GM12865 (cell line): ENCODE data around the gene TIE1.

Source experiments
- DNase-seq: peaks from one replicate; pipeline ENCODE4 v3.0.0; 2010; ENCODE audit warnings: low read depth
- H3K4me3 ChIP-seq: 2 replicates; pipeline ENCODE4 v1.5.1; 2011; ENCODE audit warnings: mild to moderate bottlenecking, low read depth, low read length, control low read depth
- TF ChIP-seq, protein P1 (sequence below): IDR thresholded peaks from 2 replicates; pipeline ENCODE4 v1.5.1; 2011; ENCODE audit warnings: low read length, control low read depth, low read depth, inconsistent platforms; ENCODE audit not compliant: insufficient read depth; ENCODE audit errors: missing control alignments

TIE1 gene

GRCh38 chr1:43285269-43285990 lies 15.4 kb upstream of the TIE1 start, which contains the start of gene C1orf210:
TSS of gene C1orf210 (minus strand) at chr1:43285581. CDS start at chr1:43283270, 2,311 bp downstream.
- TF ChIP-seq, protein P1, sequence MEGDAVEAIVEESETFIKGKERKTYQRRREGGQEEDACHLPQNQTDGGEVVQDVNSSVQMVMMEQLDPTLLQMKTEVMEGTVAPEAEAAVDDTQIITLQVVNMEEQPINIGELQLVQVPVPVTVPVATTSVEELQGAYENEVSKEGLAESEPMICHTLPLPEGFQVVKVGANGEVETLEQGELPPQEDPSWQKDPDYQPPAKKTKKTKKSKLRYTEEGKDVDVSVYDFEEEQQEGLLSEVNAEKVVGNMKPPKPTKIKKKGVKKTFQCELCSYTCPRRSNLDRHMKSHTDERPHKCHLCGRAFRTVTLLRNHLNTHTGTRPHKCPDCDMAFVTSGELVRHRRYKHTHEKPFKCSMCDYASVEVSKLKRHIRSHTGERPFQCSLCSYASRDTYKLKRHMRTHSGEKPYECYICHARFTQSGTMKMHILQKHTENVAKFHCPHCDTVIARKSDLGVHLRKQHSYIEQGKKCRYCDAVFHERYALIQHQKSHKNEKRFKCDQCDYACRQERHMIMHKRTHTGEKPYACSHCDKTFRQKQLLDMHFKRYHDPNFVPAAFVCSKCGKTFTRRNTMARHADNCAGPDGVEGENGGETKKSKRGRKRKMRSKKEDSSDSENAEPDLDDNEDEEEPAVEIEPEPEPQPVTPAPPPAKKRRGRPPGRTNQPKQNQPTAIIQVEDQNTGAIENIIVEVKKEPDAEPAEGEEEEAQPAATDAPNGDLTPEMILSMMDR = no peak
- DNase-seq = no peak
- H3K4me3 ChIP-seq = no peak within 1 kb of the TSS

- DNase-seq = no peak
- H3K4me3 ChIP-seq = no peak overlapping the region
- TF ChIP-seq, protein P1 = no peak
Observed at GRCh38 chr1:43286115-43286514, 14.7 kb upstream of the TIE1 start.

DNA sequence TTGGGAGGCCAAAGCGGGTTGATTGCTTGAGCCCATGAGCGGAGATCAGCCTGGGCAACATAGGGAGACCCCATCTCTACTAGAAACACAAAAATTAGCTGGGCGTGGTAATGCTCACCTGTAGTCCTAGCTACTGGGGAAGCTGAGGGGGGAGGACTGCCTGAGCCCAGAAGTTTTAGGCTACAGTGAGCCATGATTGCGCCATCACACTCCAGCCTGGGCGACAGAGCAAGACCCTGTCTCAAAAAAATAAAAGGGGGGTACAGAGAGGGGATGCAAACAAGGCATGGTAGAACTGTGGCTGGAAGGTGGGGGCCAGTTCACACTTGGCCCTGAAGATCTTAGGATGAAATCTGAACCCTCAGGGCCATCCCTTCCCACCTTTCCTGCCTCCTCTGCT lies 14.2 kb upstream of the TIE1 start:
- TF ChIP-seq, protein P1 = no peak
- no peak for DNase-seq
- no peak overlapping the region for H3K4me3 ChIP-seq

DNA sequence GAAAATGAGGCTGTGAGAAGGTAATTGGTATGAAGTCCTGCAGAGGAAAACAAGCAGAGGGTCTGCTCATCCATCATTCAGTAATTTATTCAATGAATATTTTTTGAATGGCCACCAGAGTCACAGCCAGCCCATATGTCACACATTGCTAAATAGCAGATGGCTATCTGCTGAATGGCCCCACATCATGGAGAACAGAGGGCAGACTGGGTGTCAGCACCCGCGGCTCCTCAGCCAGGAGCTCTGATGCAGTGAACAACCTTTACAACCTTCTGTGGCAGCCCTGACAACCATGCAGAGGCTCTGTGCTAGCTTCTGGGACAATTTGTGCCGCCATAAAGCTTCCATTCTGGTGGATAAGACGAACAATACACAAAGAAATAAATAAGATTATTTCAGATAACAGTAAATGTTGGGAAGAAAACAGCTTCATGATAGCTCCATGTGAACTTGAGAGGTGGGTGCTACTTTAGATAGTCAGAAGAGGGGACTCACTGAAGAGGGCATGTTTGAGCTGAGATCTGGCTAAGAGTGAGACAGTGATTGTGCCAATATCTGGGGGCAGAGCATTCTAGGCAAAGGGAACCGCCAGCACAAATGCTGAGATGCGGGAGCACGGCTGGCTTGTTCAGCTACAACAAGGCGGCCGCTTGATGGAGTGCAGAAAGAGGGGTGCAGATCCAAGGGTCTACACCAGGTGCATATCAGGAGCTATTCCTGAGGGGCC lies 12.6 kb upstream of the TIE1 start:
- no peak for DNase-seq
- H3K4me3 ChIP-seq = no peak overlapping the region
- TF ChIP-seq, protein P1 = no peak

GRCh38 chr1:43288785-43289706 lies 11.7 kb upstream of the TIE1 start:
- no peak for DNase-seq
- TF ChIP-seq, protein P1 = no peak
- no peak overlapping the region for H3K4me3 ChIP-seq

- H3K4me3 ChIP-seq = no peak overlapping the region
- no peak for DNase-seq
- TF ChIP-seq, protein P1 = no peak
Observed at GRCh38 chr1:43292216-43292615, 8.6 kb upstream of the TIE1 start.
